ENCODE results near the gene PRRC2C. TPM values are rescaled to one million over a fixed set of nuclear protein-coding genes. Genes with fewer than 3 reads are reported as not detected.
"Not testable (repeated sequence)": the region's sequence is repeated elsewhere in the genome, so short reads cannot be mapped to it uniquely, and the experiment has no call there.

Gene PRRC2C
- polyA plus RNA-seq, 1 donor from 2014 or later: 42.4 TPM

DNA sequence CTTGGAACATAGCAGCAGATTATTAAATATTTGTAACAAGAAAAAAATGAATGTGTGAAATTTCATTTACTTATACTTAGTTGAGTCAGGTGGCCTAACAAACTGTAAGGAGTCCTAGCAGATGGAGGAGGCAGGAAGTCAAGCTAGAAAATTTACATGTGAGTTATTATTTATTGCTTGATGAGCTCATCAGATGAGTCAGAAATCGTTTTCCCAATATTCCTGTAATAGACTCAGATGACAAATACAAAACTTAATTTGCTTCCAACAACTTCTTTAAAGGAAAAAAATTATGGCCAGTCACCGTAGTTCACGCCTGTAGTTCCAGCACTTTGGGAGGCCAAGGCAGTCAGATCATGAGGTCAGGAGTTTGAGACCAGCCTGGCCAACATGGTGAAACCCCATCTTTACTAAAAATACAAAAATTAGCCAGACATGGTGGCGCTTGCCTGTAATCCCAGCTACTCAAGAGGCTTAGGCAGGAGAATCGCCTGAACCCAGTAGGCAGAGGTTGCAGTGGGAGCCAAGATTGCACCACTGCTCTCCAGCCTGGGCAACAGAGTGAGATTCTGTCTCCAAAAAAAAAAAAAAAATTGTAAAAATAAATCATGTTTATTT, 43.9 kb upstream of the PRRC2C start:
- not testable (repeated sequence) for H3F3A ChIP-seq (ENCODE audit: insufficient read depth, low read length, poor library complexity, severe bottlenecking); H3K27ac ChIP-seq (ENCODE audit: low read length); H3K9me3 ChIP-seq (ENCODE audit: low read length); H3K27me3 ChIP-seq (ENCODE audit: insufficient read depth, low read depth, low read length); H3K4me3 ChIP-seq (ENCODE audit: low read length); H2AFZ ChIP-seq (ENCODE audit: low read depth, low read length); H3K4me2 ChIP-seq (ENCODE audit: low read length); H3K79me2 ChIP-seq (replicated peaks; ENCODE audit: insufficient read depth, low read length); H3K36me3 ChIP-seq (ENCODE audit: insufficient read depth, low read length); H3K9ac ChIP-seq (ENCODE audit: low read length); H4K20me1 ChIP-seq (ENCODE audit: insufficient read depth); H3K9me2 ChIP-seq (ENCODE audit: insufficient read depth, low read length)

DNA sequence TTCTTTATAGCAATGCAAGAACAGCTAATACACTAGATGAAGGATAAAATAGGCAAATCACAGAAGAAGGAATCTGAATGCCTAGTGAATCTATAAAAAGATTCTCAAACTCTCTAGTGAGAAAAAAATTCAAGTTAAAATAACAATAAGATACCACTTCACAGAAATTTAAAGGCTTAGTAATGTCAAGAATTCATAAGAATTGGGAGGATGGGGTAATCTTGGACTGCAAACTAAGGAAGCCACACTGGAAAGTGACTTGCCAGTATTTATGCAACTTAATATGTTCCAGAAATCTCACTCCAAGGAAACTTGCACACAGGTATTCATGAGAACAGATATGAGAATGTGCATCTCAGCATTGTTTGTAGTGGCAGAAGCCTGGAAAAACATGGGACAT, 38.9 kb upstream of the PRRC2C start:
- H3K4me2 ChIP-seq (ENCODE audit: low read length): no peak overlapping the region
- no peaks in the 10 kb centered on the region for H3F3A ChIP-seq (ENCODE audit: insufficient read depth, low read length, poor library complexity, severe bottlenecking)
- no peaks in the 10 kb centered on the region for H3K27me3 ChIP-seq (ENCODE audit: insufficient read depth, low read depth, low read length)
- no peak overlapping the region for H2AFZ ChIP-seq (ENCODE audit: low read depth, low read length)
- TF ChIP-seq EZH2 (IDR thresholded peaks at IDR 0.05; ENCODE audit: borderline replicate concordance, insufficient read depth, low read length, poor library complexity, severe bottlenecking) (no peak), CTCF (IDR thresholded peaks at IDR 0.05; ENCODE audit: poor library complexity, severe bottlenecking) (no peak), TAF1 (IDR thresholded peaks at IDR 0.05; ENCODE audit: low read depth) (no peak), POLR2AphosphoS5 (IDR thresholded peaks at IDR 0.05) (no peak), RAD21 (conservative IDR thresholded peaks at IDR 0.05) (no peak), SMC3 (conservative IDR thresholded peaks at IDR 0.05; ENCODE audit: poor library complexity) (no peak), MXI1 (conservative IDR thresholded peaks at IDR 0.05; ENCODE audit: poor library complexity, severe bottlenecking) (no peak), REST (IDR thresholded peaks at IDR 0.05; ENCODE audit: borderline replicate concordance) (no peak), EP300 (conservative IDR thresholded peaks at IDR 0.05; ENCODE audit: poor library complexity, severe bottlenecking) (no peak)
- H3K9ac ChIP-seq (ENCODE audit: low read length): no peak overlapping the region
- H3K79me2 ChIP-seq (replicated peaks; ENCODE audit: insufficient read depth, low read length): no peaks in the 10 kb centered on the region
- H3K27ac ChIP-seq (ENCODE audit: low read length): no peak overlapping the region
- H3K9me2 ChIP-seq (ENCODE audit: insufficient read depth, low read length): no peaks in the 10 kb centered on the region
- H3K4me3 ChIP-seq (ENCODE audit: low read length): no peak overlapping the region
- no peaks in the 10 kb centered on the region for H4K20me1 ChIP-seq (ENCODE audit: insufficient read depth)
- H3K9me3 ChIP-seq (ENCODE audit: low read length): no peaks in the 10 kb centered on the region
- H3K36me3 ChIP-seq (ENCODE audit: insufficient read depth, low read length): no peaks in the 10 kb centered on the region

DNA sequence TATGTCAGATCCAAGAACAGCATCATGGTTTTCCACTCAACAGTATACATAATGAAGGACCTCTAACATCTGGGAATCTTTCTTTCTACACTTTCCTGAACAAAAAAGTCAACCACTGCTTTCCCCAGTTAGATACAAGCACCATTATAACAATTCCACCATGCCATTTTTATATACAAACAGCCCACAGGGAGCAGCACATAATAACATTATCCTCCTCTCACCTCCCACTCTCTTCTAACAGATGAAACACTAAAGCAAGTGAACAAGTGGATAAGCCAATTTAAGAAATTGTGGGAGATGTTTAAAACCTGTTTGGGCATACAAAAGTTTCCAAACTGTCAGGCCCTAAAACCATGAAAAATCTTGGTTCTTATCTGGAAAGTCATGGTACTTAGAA, 29.4 kb upstream of the PRRC2C start:
- H3K79me2 ChIP-seq (replicated peaks; ENCODE audit: insufficient read depth, low read length): no peaks in the 10 kb centered on the region
- H3K9ac ChIP-seq (ENCODE audit: low read length): no peak overlapping the region
- H3F3A ChIP-seq (ENCODE audit: insufficient read depth, low read length, poor library complexity, severe bottlenecking): no peaks in the 10 kb centered on the region
- H3K36me3 ChIP-seq (ENCODE audit: insufficient read depth, low read length): no peaks in the 10 kb centered on the region
- H3K4me2 ChIP-seq (ENCODE audit: low read length): no peak overlapping the region
- H3K27me3 ChIP-seq (ENCODE audit: insufficient read depth, low read depth, low read length): no peaks in the 10 kb centered on the region
- no peak overlapping the region for H2AFZ ChIP-seq (ENCODE audit: low read depth, low read length)
- TF ChIP-seq SMC3 (conservative IDR thresholded peaks at IDR 0.05; ENCODE audit: poor library complexity) (no peak), EP300 (conservative IDR thresholded peaks at IDR 0.05; ENCODE audit: poor library complexity, severe bottlenecking) (no peak), REST (IDR thresholded peaks at IDR 0.05; ENCODE audit: borderline replicate concordance) (no peak), EZH2 (IDR thresholded peaks at IDR 0.05; ENCODE audit: borderline replicate concordance, insufficient read depth, low read length, poor library complexity, severe bottlenecking) (no peak), POLR2AphosphoS5 (IDR thresholded peaks at IDR 0.05) (no peak), RAD21 (conservative IDR thresholded peaks at IDR 0.05) (no peak), MXI1 (conservative IDR thresholded peaks at IDR 0.05; ENCODE audit: poor library complexity, severe bottlenecking) (no peak), CTCF (IDR thresholded peaks at IDR 0.05; ENCODE audit: poor library complexity, severe bottlenecking) (no peak), TAF1 (IDR thresholded peaks at IDR 0.05; ENCODE audit: low read depth) (no peak)
- no peaks in the 10 kb centered on the region for H4K20me1 ChIP-seq (ENCODE audit: insufficient read depth)
- H3K9me3 ChIP-seq (ENCODE audit: low read length): no peaks in the 10 kb centered on the region
- no peaks in the 10 kb centered on the region for H3K9me2 ChIP-seq (ENCODE audit: insufficient read depth, low read length)
- no peak overlapping the region for H3K4me3 ChIP-seq (ENCODE audit: low read length)
- H3K27ac ChIP-seq (ENCODE audit: low read length): no peak overlapping the region
